ENCODE results near the gene SLITRK5.

The SLITRK5 gene

GRCh38 chr13:87671031-87671752 lies at the start of gene SLITRK5:
Gene SLITRK5 (plus strand): TSS chr13:87671371. CDS start chr13:87675389, 4,018 bp downstream.
- peak in 1 of 2 experiments; percentile 69 for DNase-seq

- peak; percentile 10 to 19 for DNase-seq
Observed at GRCh38 chr13:87622971-87623370, 48.2 kb upstream of the SLITRK5 start.

GRCh38 chr13:87656306-87656705 lies 14.9 kb upstream of the SLITRK5 start:
- DNase-seq: peak in 1 of 2 experiments; percentile 55

GRCh38 chr13:87661471-87661870 lies 9.7 kb upstream of the SLITRK5 start:
- peak in 1 of 2 experiments; percentile 63 for DNase-seq

- DNase-seq: peak in 1 of 2 experiments; percentile 2
Observed at GRCh38 chr13:87666831-87667230, 4.3 kb upstream of the SLITRK5 start.

GRCh38 chr13:87667686-87668085 lies 3.5 kb upstream of the SLITRK5 start:
- DNase-seq: no peak

- DNase-seq: peak in 1 of 2 experiments; percentile 34
Observed at GRCh38 chr13:87669379-87669978, 1.7 kb upstream of the SLITRK5 start.

GRCh38 chr13:87671753-87672605 lies 808 bp downstream of the SLITRK5 start:
- DNase-seq: no peak

GRCh38 chr13:87674247-87674738 lies 3.1 kb downstream of the SLITRK5 start:
- DNase-seq: no peak

GRCh38 chr13:87675851-87676250 lies 4.7 kb downstream of the SLITRK5 start:
- DNase-seq: no peak

- no peak for DNase-seq
Observed at GRCh38 chr13:87676254-87677042, 5.3 kb downstream of the SLITRK5 start.

GRCh38 chr13:87677043-87677495 lies 5.9 kb downstream of the SLITRK5 start:
- DNase-seq: no peak

- DNase-seq: no peak
Observed at GRCh38 chr13:87677496-87678371, 6.6 kb downstream of the SLITRK5 start.

GRCh38 chr13:87678372-87678752 lies 7.2 kb downstream of the SLITRK5 start:
- DNase-seq: no peak

- peak in 1 of 2 experiments; percentile 14 for DNase-seq
Observed at GRCh38 chr13:87680298-87680697, 9.1 kb downstream of the SLITRK5 start.

GRCh38 chr13:87684850-87685742 lies 13.9 kb downstream of the SLITRK5 start:
- DNase-seq: peak in 1 of 2 experiments; percentile 0

GRCh38 chr13:87696458-87696857 lies 25.3 kb downstream of the SLITRK5 start:
- no peak for DNase-seq

- no peak for DNase-seq
Observed at GRCh38 chr13:87698268-87698667, 27.1 kb downstream of the SLITRK5 start.

GRCh38 chr13:87709947-87710346 lies 38.8 kb downstream of the SLITRK5 start:
- no peak for DNase-seq

GRCh38 chr13:87712012-87712411 lies 40.8 kb downstream of the SLITRK5 start:
- DNase-seq: no peak

Measured in NCI-H446 (cell line).